Stimulated activated CD4-positive, alpha-beta T cell treated with anti-CD3 and anti-CD28 coated beads, Interleukin-4, amount 100 ng/mL, for 1 hour (primary cell): ENCODE data around the gene KLK3.
"Not testable (repeated sequence)": the region's sequence is repeated elsewhere in the genome, so short reads cannot be mapped to it uniquely, and the experiment has no call there.

Source experiments
- DNase-seq: peaks from one replicate; pipeline ENCODE4 v3.0.0-alpha.2; 2020

KLK3 gene

GRCh38 chr19:50854636-50855410 is at the start of gene KLK3:
Gene KLK3, plus strand, starts transcription at chr19:50854915. Its CDS starts 41 bp downstream, at chr19:50854956.
- no peak for DNase-seq

- DNase-seq, result no peak
These were observed 45.9 kb upstream of the KLK3 start for GRCh38 chr19:50808856-50809255.

- DNase-seq, result not testable (repeated sequence)
These were observed 43.0 kb upstream of the KLK3 start for GRCh38 chr19:50811622-50812238.

GRCh38 chr19:50812474-50812873 is 42.2 kb upstream of the KLK3 start:
- no peak for DNase-seq

- DNase-seq, result no peak
These were observed 39.8 kb upstream of the KLK3 start for GRCh38 chr19:50814883-50815282.

GRCh38 chr19:50815439-50815838 is 39.3 kb upstream of the KLK3 start:
- DNase-seq, result no peak

GRCh38 chr19:50817941-50818858 is 36.5 kb upstream of the KLK3 start:
- DNase-seq, result peak; percentile 49

- DNase-seq, result no peak
These were observed 35.7 kb upstream of the KLK3 start for GRCh38 chr19:50818859-50819472.

- DNase-seq, result no peak
These were observed 35.1 kb upstream of the KLK3 start for GRCh38 chr19:50819636-50820035.

GRCh38 chr19:50820086-50820485 is 34.6 kb upstream of the KLK3 start:
- no peak for DNase-seq

- no peak for DNase-seq
These were observed 34.0 kb upstream of the KLK3 start for GRCh38 chr19:50820549-50821247.

- no peak for DNase-seq
These were observed 33.5 kb upstream of the KLK3 start for GRCh38 chr19:50821248-50821612.

GRCh38 chr19:50821622-50822021 is 33.1 kb upstream of the KLK3 start:
- DNase-seq, result no peak

GRCh38 chr19:50822661-50823208 is 32.0 kb upstream of the KLK3 start:
- no peak for DNase-seq

- no peak for DNase-seq
These were observed 31.2 kb upstream of the KLK3 start, which contains the start of gene KLK1 for GRCh38 chr19:50823389-50824042. Gene KLK1, minus strand, starts transcription at chr19:50823787. Its CDS starts 39 bp downstream, at chr19:50823748.

- no peak for DNase-seq
These were observed 28.0 kb upstream of the KLK3 start for GRCh38 chr19:50826492-50827240.

GRCh38 chr19:50827476-50827875 is 27.2 kb upstream of the KLK3 start:
- DNase-seq, result no peak

- DNase-seq, result no peak
These were observed 24.9 kb upstream of the KLK3 start for GRCh38 chr19:50829801-50830200.

GRCh38 chr19:50830266-50831025 is 24.3 kb upstream of the KLK3 start:
- DNase-seq, result no peak

- no peak for DNase-seq
These were observed 23.7 kb upstream of the KLK3 start for GRCh38 chr19:50831026-50831396.
